Left lobe of liver (tissue), 2 donors: ENCODE results near the gene DSCAM. TPM values are rescaled to one million over a fixed set of nuclear protein-coding genes. Genes with fewer than 3 reads are reported as not detected.

Source experiments
- ATAC-seq: fragments of 200-7000 bp; cut with Tn5 transposase; one replicate; pipeline ENCODE4 v1.9.1; 2020; ENCODE audit warnings: mild to moderate bottlenecking, moderate library complexity
- DNase-seq: peaks from one replicate; pipeline ENCODE4 v3.0.0-alpha.2; 2020; ENCODE audit warnings: low spot score
- total RNA-seq: library from RNA; stranded (reverse); gene quantifications from one replicate; pipeline ENCODE4 v1.2.1, GENCODE V29; 2021
- donor health status: DM: no; HTN: no; CAD: no; lungs with moderate emphysema.
- donor health status: DM: no; HTN: yes; CAD: no.

Gene DSCAM
- total RNA-seq, 1 donor from 2014 or later: 0.10 TPM

- DNase-seq (no peak), ATAC-seq (no peak)
Observed at GRCh38 chr21:40792691-40793456, 54.1 kb downstream of the DSCAM start.

- DNase-seq: no peak
- ATAC-seq: no peak
Observed at GRCh38 chr21:40788635-40789034, 58.3 kb downstream of the DSCAM start.

GRCh38 chr21:40783404-40783803 lies 63.6 kb downstream of the DSCAM start:
- no peak for DNase-seq
- no peak for ATAC-seq

- DNase-seq (no peak), ATAC-seq (no peak)
Observed at GRCh38 chr21:40770435-40771055, 76.4 kb downstream of the DSCAM start.

- no peak for DNase-seq
- no peak for ATAC-seq
Observed at GRCh38 chr21:40769231-40769630, 77.7 kb downstream of the DSCAM start.

- DNase-seq: no peak
- ATAC-seq: no peak
Observed at GRCh38 chr21:40768056-40768455, 78.9 kb downstream of the DSCAM start.

- DNase-seq (no peak), ATAC-seq (no peak)
Observed at GRCh38 chr21:40766381-40766780, 80.6 kb downstream of the DSCAM start.

GRCh38 chr21:40765811-40766210 lies 81.1 kb downstream of the DSCAM start:
- DNase-seq: no peak

GRCh38 chr21:40760821-40761220 lies 86.1 kb downstream of the DSCAM start:
- no peak for DNase-seq
- no peak for ATAC-seq

More at GRCh38 chr21:40765811-40766210, 81.1 kb downstream of the DSCAM start:
- no peak for ATAC-seq

GRCh38 chr21:40759061-40759460 lies 87.9 kb downstream of the DSCAM start:
- DNase-seq (no peak), ATAC-seq (no peak)

GRCh38 chr21:40757366-40757765 lies 89.6 kb downstream of the DSCAM start:
- DNase-seq (no peak), ATAC-seq (no peak)

GRCh38 chr21:40754466-40754865 lies 92.5 kb downstream of the DSCAM start:
- ATAC-seq (no peak), DNase-seq (no peak)

- DNase-seq (no peak), ATAC-seq (no peak)
Observed at GRCh38 chr21:40753756-40754155, 93.2 kb downstream of the DSCAM start.

GRCh38 chr21:40752125-40752524 lies 94.8 kb downstream of the DSCAM start:
- DNase-seq: no peak
- no peak for ATAC-seq

- no peak for DNase-seq
- ATAC-seq: no peak
Observed at GRCh38 chr21:40751221-40751620, 95.7 kb downstream of the DSCAM start.

GRCh38 chr21:40736145-40736544 lies 110.8 kb downstream of the DSCAM start:
- no peak for DNase-seq

GRCh38 chr21:40733024-40733397 lies 113.9 kb downstream of the DSCAM start:
- DNase-seq: no peak
- ATAC-seq: no peak

More at GRCh38 chr21:40736145-40736544, 110.8 kb downstream of the DSCAM start:
- no peak for ATAC-seq

GRCh38 chr21:40732253-40733023 lies 114.5 kb downstream of the DSCAM start:
- DNase-seq (no peak), ATAC-seq (no peak)

- ATAC-seq: no peak
- no peak for DNase-seq
Observed at GRCh38 chr21:40731206-40731605, 115.8 kb downstream of the DSCAM start.

GRCh38 chr21:40730426-40730800 lies 116.5 kb downstream of the DSCAM start:
- DNase-seq: no peak

GRCh38 chr21:40729761-40730425 lies 117.1 kb downstream of the DSCAM start:
- ATAC-seq: no peak

More at GRCh38 chr21:40730426-40730800, 116.5 kb downstream of the DSCAM start:
- no peak for ATAC-seq

More at GRCh38 chr21:40729761-40730425, 117.1 kb downstream of the DSCAM start:
- DNase-seq: no peak
